NCI-H2107 (cell line): ENCODE results near the gene COX7A2.

ENCODE experiments used
- DNase-seq: peaks from one replicate; lab custom pipeline; 2025; lab: John Stamatoyannopoulos, UW

COX7A2 gene

DNA sequence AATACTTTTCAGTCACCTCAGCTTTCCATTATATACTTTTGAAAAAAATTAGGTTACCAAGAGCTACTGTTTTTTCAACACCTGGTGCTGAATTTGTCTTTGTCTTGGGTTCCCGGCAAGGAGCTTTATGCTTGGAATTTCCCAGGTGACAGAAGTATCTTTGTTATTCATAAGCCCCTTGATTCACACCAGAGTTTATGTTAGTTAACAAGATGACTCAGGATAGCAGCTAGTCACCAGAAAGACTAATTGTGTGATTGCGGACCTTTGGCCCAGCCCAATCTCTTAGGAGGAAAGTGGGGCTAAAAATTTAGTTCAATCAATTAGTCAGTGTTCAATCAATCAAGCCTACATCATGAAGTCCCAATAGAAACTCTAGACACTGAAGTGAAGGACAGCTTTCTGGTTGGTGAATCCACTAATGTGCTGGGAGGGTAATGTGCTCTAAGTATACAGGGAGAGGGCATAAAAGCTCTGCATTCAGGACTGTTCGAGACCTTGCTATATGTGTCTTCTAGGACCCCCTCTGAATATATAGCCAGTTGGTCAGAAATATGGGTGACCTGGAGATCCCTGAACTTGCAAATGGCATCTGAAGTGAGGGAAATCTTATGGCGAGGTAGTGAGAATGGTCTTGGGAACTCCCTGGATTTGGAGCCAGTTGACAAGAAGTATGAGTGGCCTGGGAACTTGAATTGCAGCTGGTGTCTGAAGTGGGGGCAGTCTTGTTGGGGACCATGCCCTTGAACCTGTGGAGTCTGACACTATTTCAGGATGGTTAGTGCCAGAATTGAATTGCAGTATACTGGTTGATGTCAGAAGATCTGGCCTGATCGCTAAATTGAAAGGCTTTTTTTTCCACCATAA, 24.8 kb upstream of the COX7A2 start:
- no peak for DNase-seq

DNA sequence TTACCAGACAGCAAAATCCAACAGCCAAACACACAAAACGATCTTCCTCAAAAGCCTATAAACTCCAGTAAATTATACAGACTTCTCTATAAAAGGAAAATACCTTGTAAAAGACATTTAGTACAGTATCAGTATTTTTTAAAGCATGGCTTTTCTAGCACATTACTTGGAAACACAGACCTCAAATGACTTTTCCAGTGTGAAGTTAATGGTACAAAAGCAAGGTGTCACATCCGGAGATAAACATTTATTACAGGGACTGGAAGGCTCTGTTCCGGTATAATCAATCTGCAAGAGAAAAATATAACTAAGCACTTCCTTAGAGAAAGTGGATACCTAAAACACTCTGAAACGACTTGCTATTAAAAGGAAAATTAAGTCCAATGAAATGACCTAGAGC, 23.9 kb upstream of the COX7A2 start:
- no peak for DNase-seq

GRCh38 chr6:75266716-75267291, 23.2 kb upstream of the COX7A2 start:
- no peak for DNase-seq

- no peak for DNase-seq
These were observed 19.8 kb upstream of the COX7A2 start for GRCh38 chr6:75263401-75263750.

DNA sequence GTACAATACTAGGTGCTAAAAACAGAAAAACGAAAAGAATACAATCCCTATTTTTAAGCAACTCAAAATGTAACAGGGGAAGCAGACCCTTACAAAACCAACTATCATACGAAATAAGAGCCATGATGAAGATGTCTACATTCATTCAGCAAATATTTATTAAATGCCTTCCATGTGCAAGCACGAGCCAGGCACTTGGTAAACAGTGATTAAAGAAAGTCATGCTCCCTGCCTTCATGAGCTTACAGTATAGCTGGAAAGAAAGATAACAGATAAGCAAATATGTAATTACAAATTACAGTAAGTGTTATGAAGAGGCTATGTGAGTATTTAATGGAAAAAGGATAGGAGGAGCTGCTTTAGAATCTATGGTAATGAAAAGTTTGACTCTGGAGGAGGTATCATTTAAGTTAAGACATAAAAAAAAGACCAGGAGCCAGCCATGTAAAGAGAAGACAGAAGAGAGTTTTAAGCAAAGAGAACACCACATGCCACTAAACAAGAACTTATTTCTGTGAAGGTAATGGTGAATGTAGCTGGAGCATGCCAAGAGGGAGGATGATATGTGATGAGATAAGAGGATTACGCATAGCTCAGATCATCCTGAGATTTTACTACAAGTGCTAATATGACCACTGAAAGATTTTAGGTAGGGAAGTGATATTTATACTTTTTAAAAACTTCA, 19.3 kb upstream of the COX7A2 start:
- no peak for DNase-seq

DNA sequence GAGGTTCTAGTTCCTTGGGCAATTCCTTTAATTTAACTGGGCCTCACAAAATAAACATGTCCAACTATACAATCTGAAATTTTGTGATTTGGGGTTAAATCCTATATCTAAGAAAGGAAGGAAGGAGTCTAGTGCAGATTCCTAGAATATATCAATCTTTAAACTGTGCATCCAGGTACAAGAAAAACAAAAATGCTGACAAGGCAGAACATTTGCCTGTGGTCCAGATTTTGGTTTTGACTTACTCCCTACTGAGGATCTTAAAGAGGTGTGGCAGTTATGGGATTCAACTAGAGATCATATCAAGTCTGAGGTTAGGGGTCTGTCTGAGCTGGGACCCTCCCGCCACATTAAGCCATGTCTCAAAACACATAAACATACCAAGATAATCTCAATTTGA, 17.7 kb upstream of the COX7A2 start:
- no peak for DNase-seq

DNA sequence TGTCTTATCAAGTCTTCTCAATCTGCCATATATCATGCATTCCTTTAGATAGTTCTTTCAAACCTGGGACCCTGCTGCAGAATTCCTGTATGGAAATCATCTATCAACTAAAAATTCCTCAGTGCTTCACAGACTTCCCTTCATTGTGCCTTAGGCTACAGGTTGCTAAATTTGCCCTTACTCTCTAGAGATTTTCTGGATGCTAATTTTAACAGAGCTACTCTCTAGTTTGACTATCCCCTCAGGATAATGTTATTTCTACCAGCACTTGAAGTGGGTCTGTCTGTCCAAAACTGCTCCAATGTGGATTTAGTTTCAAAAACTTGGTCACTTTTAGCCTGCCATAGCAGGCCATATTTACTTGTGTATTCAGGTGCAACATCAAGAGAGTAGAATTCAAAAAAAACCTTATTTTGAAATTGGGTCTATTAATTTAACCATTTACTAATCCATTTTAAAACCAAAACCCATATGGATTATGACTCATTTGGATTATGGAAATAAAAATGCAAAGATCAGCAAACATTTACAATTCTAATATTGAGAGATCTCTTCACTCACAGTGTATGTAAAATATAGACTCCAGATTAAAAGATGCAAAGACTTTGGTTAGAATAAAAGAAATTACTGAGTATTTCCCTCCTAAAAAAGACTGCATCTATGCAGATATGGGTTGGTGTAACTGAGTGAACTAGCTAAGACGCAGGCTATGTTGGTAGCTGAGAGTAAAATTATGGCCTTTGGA, 13.9 kb upstream of the COX7A2 start:
- DNase-seq, result no peak

- no peak for DNase-seq
These were observed 7.0 kb upstream of the COX7A2 start for GRCh38 chr6:75250552-75250951.

DNA sequence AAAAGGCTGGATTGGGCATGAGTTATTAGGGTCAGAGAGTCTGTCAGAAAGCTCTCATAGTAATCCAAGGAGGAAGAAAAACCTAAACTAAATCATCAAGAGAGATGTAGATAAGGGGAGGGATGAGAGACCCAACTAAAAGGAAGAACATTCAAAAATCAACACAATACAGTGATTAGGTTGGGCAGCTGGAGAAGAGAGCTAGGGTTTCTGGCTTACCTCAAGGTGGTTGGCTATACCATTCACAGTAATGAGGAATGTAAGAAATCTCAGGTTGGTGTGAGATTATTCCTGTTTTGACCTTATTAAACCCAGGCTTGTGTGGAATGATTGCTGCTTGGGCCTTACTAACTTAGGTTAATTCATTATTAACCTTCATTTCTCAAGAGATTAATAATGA, 6.2 kb upstream of the COX7A2 start:
- DNase-seq, result no peak

DNA sequence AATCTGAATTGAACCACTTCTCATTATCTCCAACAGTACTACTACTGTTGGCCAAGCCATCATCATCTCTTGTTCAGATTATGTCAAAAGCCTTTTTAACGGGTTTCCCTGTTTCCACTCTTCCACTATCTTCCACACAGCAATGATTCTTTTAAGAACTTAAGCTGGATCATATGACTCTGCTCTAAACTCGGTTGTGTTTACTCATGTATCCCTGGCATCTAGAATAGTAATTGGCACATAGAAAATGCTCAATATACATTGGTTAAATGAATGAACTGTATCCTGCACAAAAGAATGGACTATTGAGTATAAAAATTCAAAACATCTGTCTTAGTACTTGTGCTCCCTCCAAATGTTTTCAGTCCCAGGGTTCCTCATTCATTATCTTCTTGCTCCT, 2.8 kb upstream of the COX7A2 start:
- no peak for DNase-seq

DNA sequence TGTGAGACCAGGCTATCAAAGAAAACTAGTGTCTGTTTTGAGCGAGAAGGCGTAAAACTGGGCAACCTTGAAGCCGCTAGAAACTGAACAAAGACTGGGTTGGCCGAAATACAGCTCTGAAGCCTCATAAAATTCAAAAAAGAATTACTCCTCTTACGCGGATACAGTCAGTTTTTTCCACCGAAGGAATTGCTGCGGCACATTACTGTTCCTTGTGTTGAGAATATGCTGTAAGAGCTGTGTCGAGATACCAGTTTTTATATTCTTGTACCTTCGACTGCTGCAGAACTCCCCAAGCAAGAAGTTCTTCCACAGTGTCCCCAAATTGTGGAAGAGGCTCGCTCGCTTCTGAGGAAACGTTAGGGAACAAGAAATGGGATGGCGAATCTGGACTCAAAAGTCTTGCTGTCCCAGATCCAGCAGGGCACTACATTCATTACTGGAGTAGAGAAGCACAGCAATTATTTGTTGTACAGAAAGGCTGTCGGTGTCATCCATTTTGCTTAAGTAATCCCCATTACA, 523 bp upstream of the COX7A2 start:
- DNase-seq, result no peak

GRCh38 chr6:75236630-75237029, 7.0 kb downstream of the COX7A2 start:
- DNase-seq, result no peak

DNA sequence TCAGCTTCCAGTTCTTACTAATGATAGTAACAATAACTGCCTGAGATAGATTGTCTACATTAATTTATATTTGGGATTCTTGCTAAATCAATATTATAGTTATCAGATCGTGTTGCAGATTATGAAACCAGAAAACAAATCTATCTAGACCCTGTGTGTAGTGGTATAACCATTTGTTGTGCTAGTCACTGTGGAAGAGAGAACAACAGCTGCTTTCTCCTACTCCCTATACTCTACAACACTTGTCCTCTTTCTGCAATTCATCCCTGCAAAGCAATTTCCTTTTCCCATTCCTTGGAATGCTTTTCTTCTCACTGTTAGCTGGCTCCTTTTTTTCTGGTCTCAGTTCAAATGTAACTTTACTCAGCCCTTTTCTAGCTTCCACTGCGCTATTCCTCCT, 8.3 kb downstream of the COX7A2 start:
- no peak for DNase-seq

- no peak for DNase-seq
These were observed 9.3 kb downstream of the COX7A2 start for GRCh38 chr6:75234126-75234865.

DNA sequence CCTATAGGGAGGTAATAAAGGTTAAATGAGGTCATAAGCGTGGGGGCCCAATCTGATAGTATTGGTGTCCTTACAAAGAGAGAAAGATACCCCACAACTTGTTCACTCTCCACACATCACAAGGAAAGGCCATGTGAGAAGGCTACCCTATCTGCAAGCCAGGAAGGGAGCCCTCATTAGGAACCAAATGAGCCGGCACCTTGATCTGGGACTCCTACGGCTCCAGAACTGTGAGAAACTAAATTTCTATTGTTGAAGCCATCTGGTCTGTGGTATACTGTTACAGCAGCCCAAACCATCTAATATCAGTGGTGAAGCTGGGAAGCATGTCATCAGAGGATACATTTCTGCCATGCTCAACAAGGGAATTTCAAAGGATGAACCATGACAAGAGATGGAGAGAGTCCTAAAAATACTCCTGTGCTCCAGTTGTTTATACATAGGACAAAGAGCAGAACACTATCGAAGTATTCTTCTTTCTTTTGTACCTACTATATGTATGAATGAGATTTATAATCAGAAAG, 10.4 kb downstream of the COX7A2 start:
- peak; percentile 13 for DNase-seq

DNA sequence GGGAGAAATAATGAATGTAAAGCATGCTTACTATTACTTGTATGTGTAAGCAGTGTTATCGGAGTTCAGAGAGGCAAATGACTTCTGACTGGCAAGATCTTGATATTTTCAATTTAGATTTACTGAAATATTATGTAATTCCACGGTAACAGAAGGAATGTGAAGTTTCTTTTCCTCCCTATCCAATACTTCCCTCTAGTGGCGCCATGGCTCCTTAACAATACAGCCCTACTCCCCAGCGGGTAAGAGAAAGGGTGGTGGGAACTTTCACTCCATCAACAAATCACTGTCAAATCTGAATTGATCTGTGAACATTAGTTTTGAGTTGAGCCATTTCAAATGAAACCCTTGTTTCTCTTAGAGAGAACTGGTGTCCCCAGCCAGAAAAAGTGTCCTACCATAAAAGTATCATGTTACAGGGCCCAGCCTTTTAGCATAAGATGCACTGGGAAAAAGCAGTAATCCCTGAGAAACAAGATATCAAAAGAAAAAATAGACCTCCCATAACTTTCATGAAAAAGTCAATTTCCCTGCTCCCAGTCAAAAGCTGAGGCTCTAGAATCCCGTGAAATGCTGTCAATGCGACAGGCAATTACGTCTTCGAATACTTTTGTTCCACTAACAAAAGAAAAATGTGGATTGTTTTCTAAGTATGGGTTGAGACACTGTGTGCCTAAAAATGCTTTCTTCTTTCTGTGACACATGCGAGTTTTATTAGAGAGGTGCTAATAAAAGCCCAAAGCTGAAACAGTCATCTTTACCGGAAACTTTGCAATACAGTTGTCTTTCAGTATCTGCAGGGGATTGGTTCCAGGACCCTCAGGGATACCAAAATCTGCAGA, 12.9 kb downstream of the COX7A2 start:
- no peak for DNase-seq

- DNase-seq, result no peak
These were observed 19.2 kb downstream of the COX7A2 start for GRCh38 chr6:75224303-75224926.

- DNase-seq, result no peak
These were observed 20.2 kb downstream of the COX7A2 start for GRCh38 chr6:75223428-75223827.

DNA sequence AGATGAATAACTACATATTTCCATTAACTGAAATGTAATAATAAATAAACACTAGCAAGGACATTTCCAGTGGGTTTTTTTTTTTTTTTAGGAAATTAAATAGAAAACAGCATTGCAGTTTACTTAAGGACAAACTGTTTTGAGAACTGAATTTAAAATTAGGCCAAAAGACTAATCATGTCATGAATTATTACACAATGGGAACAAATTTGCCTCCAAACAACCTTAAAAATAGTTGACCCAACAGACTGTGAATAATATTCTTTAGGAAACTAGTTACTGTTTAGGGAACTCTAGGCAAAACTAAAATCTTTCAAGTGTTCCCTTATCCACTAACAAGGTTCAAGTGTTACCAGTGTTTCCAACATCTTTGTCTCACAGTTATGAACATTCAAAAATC, 21.3 kb downstream of the COX7A2 start:
- no peak for DNase-seq

GRCh38 chr6:75221116-75221515, 22.5 kb downstream of the COX7A2 start:
- no peak for DNase-seq
